ENCODE measurements around the gene TRPM2. TPM values are rescaled to one million over a fixed set of nuclear protein-coding genes. Genes with fewer than 3 reads are reported as not detected.

Gene TRPM2
- total and polyA plus RNA-seq, 12 donors, result 1.5 to 28.3 (median 11.3) TPM

DNA sequence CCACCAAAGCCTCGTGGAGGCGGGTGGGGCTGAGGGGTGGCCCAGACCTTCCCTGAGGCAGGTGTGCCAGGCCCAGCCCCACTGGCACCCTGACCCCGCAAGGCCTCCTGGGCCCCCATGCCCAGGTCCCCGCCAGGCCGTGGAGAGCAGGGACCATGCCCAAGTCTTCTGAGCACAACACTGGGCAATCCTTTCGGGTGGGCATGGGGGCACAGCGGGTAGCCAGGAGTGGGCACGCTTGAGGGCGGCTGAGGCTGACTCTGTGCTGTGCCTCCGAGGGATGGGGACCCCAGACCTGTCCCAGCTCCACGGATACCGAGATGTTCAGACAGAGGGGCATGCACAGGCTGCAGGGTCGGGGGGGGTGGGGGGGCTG is 27.2 kb upstream of the TRPM2 start:
- 87 to 100% (median 91%) methylated on average over 2 to 13 of the region's 13 CpGs for WGBS, 4 donors
- TF ChIP-seq POLR2A (IDR thresholded peaks at IDR 0.05) (no peak), CTCF (IDR thresholded peaks at IDR 0.05) (no peak)
- no peak for DNase-seq
- H3K4me3 ChIP-seq, result no peak overlapping the region
- no peaks in the 10 kb centered on the region for H3K4me1 ChIP-seq (replicated peaks in 1 of 2)
- H3K27me3 ChIP-seq, result no peaks in the 10 kb centered on the region
- H3K27ac ChIP-seq, result no peak overlapping the region
- intact Hi-C loops (cut with DNase I), result loop anchor here in 1 of 2 donors (10.0 kb wide), 1 partner anchor 139 kb away; no protein-coding TSS in a partner anchor
- H3K9me3 ChIP-seq (replicated peaks in 1 of 3), result no peaks in the 10 kb centered on the region
- peaks cover 0 to 47% of the 10 kb centered on the region in 2 donors for H3K36me3 ChIP-seq (replicated peaks in 1 of 2)

- H3K36me3 ChIP-seq (replicated peaks in 1 of 2), result peaks cover 0 to 48% of the 10 kb centered on the region in 2 donors
Observed at GRCh38 chr21:44326716-44327602, 26.5 kb upstream of the TRPM2 start.

GRCh38 chr21:44327603-44327974 is 25.8 kb upstream of the TRPM2 start:
- Histone ChIP-seq H3K27me3 (no peaks in the 10 kb centered on the region), H3K9me3 (replicated peaks in 1 of 3) (no peaks in the 10 kb centered on the region), H3K36me3 (replicated peaks in 1 of 2) (peaks cover 0 to 41% of the 10 kb centered on the region in 2 donors), H3K4me1 (replicated peaks in 1 of 2) (no peaks in the 10 kb centered on the region), H3K27ac (no peak overlapping the region), H3K4me3 (no peak overlapping the region)
- WGBS, 4 donors, result 90 to 93% (median 91%) methylated on average over 2 to 11 of the region's 11 CpGs
- intact Hi-C loops (cut with DNase I), result loop anchor here in 1 of 2 donors (10.0 kb wide), 1 partner anchor 137 kb away; no protein-coding TSS in a partner anchor
- no peak for DNase-seq
- TF ChIP-seq CTCF (IDR thresholded peaks at IDR 0.05) (no peak), POLR2A (IDR thresholded peaks at IDR 0.05) (no peak)

More at GRCh38 chr21:44326716-44327602, 26.5 kb upstream of the TRPM2 start:
- no peak for TF ChIP-seq CTCF (IDR thresholded peaks at IDR 0.05)
- no peak for TF ChIP-seq POLR2A (IDR thresholded peaks at IDR 0.05)
- no peaks in the 10 kb centered on the region for H3K4me1 ChIP-seq (replicated peaks in 1 of 2)
- H3K27ac ChIP-seq, result no peak overlapping the region
- H3K4me3 ChIP-seq, result no peak overlapping the region
- 87 to 98% (median 92%) methylated on average over 7 to 25 of the region's 26 CpGs for WGBS, 4 donors
- H3K27me3 ChIP-seq, result no peaks in the 10 kb centered on the region
- H3K9me3 ChIP-seq (replicated peaks in 1 of 3), result no peaks in the 10 kb centered on the region
- intact Hi-C loops (cut with DNase I), result loop anchor here in 1 of 2 donors (10.0 kb wide), 1 partner anchor 138 kb away; no protein-coding TSS in a partner anchor
- no peak for DNase-seq

DNA sequence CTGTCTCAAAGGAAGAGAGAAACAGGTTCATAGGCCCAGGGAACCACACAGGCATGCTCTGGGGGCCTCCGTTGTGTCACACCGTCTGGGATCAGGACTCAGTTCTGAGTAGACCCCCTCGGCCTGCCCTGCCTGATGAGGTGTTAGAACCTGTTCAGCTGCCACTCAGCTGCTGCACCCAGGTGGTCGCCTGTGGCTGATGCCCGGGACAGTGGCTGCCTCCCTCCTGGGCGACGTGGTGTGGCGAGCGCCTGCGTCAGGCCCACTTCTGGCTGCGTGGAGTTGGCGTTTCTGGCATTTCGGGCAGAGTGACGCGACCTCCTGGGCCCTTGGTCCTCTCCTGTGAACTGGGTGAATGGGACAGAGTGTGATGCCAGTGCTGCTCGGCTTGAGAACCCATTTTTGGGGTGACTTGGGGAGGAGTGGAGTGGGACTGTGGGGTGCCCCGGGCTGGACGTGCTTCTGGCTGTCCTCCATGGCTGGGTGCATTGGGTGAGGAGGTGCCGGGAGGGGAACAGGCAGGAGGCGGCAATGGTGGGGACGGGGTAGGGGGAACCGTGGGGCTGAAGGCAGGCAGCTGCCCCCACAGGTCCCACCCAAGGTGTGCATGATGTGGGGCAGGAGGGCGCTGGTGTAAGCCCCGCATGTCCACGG is 25.1 kb upstream of the TRPM2 start:
- Histone ChIP-seq H3K27ac (no peak overlapping the region), H3K4me1 (replicated peaks in 1 of 2) (no peaks in the 10 kb centered on the region), H3K9me3 (replicated peaks in 1 of 3) (no peaks in the 10 kb centered on the region), H3K36me3 (replicated peaks in 1 of 2) (peaks cover 0 to 37% of the 10 kb centered on the region in 2 donors), H3K27me3 (no peaks in the 10 kb centered on the region), H3K4me3 (no peak overlapping the region)
- TF ChIP-seq CTCF (IDR thresholded peaks at IDR 0.05) (no peak), POLR2A (IDR thresholded peaks at IDR 0.05) (no peak)
- intact Hi-C loops (cut with DNase I), result loop anchor here in 1 of 2 donors (10.0 kb wide), 1 partner anchor 136 kb away; no protein-coding TSS in a partner anchor
- no peak for DNase-seq
- WGBS, 4 donors, result 80 to 89% (median 88%) methylated on average over 15 to 25 of the region's 25 CpGs
